ENCODE results near the gene CDH24. TPM values are rescaled to one million over a fixed set of nuclear protein-coding genes. Genes with fewer than 3 reads are reported as not detected.

CDH24 gene
- total and polyA plus RNA-seq, 2 of the 13 experiments (the other 11 are each of a cell fraction or from before 2014, with no cell fraction given): 0.69 to 0.99 TPM

GRCh38 chr14:23034498-23035302 is 22.6 kb downstream of the CDH24 start, which contains the start of gene PSMB5 (continued):
- TF ChIP-seq BATF2 (CRISPR knock-in tag; IDR thresholded peaks at IDR 0.05) (no peak), STAG1 (CRISPR knock-in tag; IDR thresholded peaks at IDR 0.05) (peak; percentile 14; the same call in 1 of the 2 replicates), DDIT3 (CRISPR knock-in tag; IDR thresholded peaks at IDR 0.05) (0 out of 2 replicates have a peak, but pooled peaks have one; percentile 57), FOSL2 (CRISPR knock-in tag; IDR thresholded peaks at IDR 0.05) (peak; percentile 64), ARID4A (CRISPR knock-in tag; IDR thresholded peaks at IDR 0.05; ENCODE audit: borderline replicate concordance) (peak; percentile 95), RFXAP (CRISPR knock-in tag; IDR thresholded peaks at IDR 0.05; ENCODE audit: borderline replicate concordance) (peak; percentile 90), ESRRA (CRISPR knock-in tag; IDR thresholded peaks at IDR 0.05; ENCODE audit: low read depth) (no peak; the same call in 1 of the 2 replicates), ZBED4 (CRISPR knock-in tag; IDR thresholded peaks at IDR 0.05; ENCODE audit: borderline replicate concordance) (peak; percentile 77), ZNF770 (CRISPR knock-in tag; IDR thresholded peaks at IDR 0.05) (0 out of 2 replicates have a peak, but pooled peaks have one; percentile 21), STAT5B (CRISPR knock-in tag; IDR thresholded peaks at IDR 0.05) (peak; percentile 61; the same call in 1 of the 2 replicates), TFDP1 (CRISPR knock-in tag; IDR thresholded peaks at IDR 0.05; ENCODE audit: borderline replicate concordance) (peak; percentile 77), ZFX (CRISPR knock-in tag; IDR thresholded peaks at IDR 0.05; ENCODE audit: low read depth) (peak; percentile 100), ZNF224 (CRISPR knock-in tag; IDR thresholded peaks at IDR 0.05) (peak; percentile 92), ZNF260 (CRISPR knock-in tag; IDR thresholded peaks at IDR 0.05; ENCODE audit: borderline replicate concordance, low read depth) (no peak), ZKSCAN1 (IDR thresholded peaks at IDR 0.05; ENCODE audit: low read length) (peak; percentile 59; the same call in 1 of the 2 replicates)
